NCI-H1105 treated with DMSO at 0.1 percent for 48 hours (cell line): ENCODE measurements around the gene HBZ.
"Not testable (repeated sequence)": the region's sequence is repeated elsewhere in the genome, so short reads cannot be mapped to it uniquely, and the experiment has no call there.

Experiments used
- DNase-seq: peaks from one replicate; lab custom pipeline; 2025; lab: John Stamatoyannopoulos, UW

Gene HBZ

GRCh38 chr16:138049-138417 is 14.4 kb upstream of the HBZ start:
- DNase-seq = no peak

GRCh38 chr16:140175-140857 is 12.1 kb upstream of the HBZ start:
- no peak for DNase-seq

- no peak for DNase-seq
These were observed 10.0 kb upstream of the HBZ start for GRCh38 chr16:142405-142967.

GRCh38 chr16:143047-143446 is 9.4 kb upstream of the HBZ start:
- DNase-seq = no peak

GRCh38 chr16:143456-143855 is 9.0 kb upstream of the HBZ start:
- no peak for DNase-seq

- no peak for DNase-seq
These were observed 7.6 kb upstream of the HBZ start for GRCh38 chr16:144797-145252.

GRCh38 chr16:146646-147045 is 5.8 kb upstream of the HBZ start:
- DNase-seq = no peak

- DNase-seq = no peak
These were observed 3.3 kb upstream of the HBZ start for GRCh38 chr16:149024-149660.

GRCh38 chr16:153129-153521 is 681 bp downstream of the HBZ start:
- DNase-seq = not testable (repeated sequence)

GRCh38 chr16:153550-154216 is 1.2 kb downstream of the HBZ start:
- DNase-seq = not testable (repeated sequence)

- DNase-seq = peak; percentile 21
These were observed 2.0 kb downstream of the HBZ start for GRCh38 chr16:154217-155030.

GRCh38 chr16:155031-155398 is 2.6 kb downstream of the HBZ start:
- no peak for DNase-seq

GRCh38 chr16:159136-159849 is 6.8 kb downstream of the HBZ start:
- no peak for DNase-seq

GRCh38 chr16:160242-160641 is 7.8 kb downstream of the HBZ start:
- DNase-seq = not testable (repeated sequence)

- DNase-seq = no peak
These were observed 8.3 kb downstream of the HBZ start for GRCh38 chr16:160691-161190.

- no peak for DNase-seq
These were observed 10.0 kb downstream of the HBZ start for GRCh38 chr16:162271-162991.

- DNase-seq = not testable (repeated sequence)
These were observed 10.7 kb downstream of the HBZ start for GRCh38 chr16:163139-163538.

GRCh38 chr16:163696-164095 is 11.3 kb downstream of the HBZ start:
- not testable (repeated sequence) for DNase-seq

GRCh38 chr16:164134-164823 is 11.8 kb downstream of the HBZ start:
- DNase-seq = not testable (repeated sequence)
